Gastroesophageal sphincter (tissue), 4 donors: ENCODE data around the gene AGTPBP1. TPM values are rescaled to one million over a fixed set of nuclear protein-coding genes. Genes with fewer than 3 reads are reported as not detected.

Experiments used
- ATAC-seq: fragments of 150-250 bp; one replicate; pipeline ENCODE4 v1.9.1; 2016; ENCODE audit warnings: mild to moderate bottlenecking, moderate library complexity
- H3K27ac ChIP-seq, 4 donors: fragments of 200-600 bp; sonication (generic) in 3 of 4; 1 replicate in 3 of 4; 2 replicates in 1 of 4; pipeline ENCODE4 v1.5.1; 2016 to 2019
- H3K27me3 ChIP-seq: fragments of 200-600 bp; sonication (generic); one replicate; pipeline ENCODE4 v1.5.1; 2019
- H3K36me3 ChIP-seq, 2 donors: fragments of 200-600 bp; sonication (generic); one replicate each; pipeline ENCODE4 v1.5.1; 2019; ENCODE audit warnings: control low read depth in 1 of 2
- H3K4me1 ChIP-seq, 3 donors: fragments of 200-600 bp; sonication (generic); 1 replicate in 2 of 3; 2 replicates in 1 of 3; pipeline ENCODE4 v1.5.1; 2016 to 2019; ENCODE audit warnings: control low read depth in 2 of 3
- H3K4me3 ChIP-seq, 2 donors: fragments of 200-600 bp; sonication (generic); one replicate each; pipeline ENCODE4 v1.5.1; 2019; ENCODE audit warnings: mild to moderate bottlenecking in 1 of 2, moderate library complexity in 1 of 2
- H3K9me3 ChIP-seq, 3 donors: fragments of 200-600 bp; sonication (generic); one replicate each; pipeline ENCODE4 v1.5.1; 2017 to 2019; ENCODE audit warnings: control low read depth in 2 of 3
- CTCF ChIP-seq, 4 experiments: fragments of 200-600 bp in 2 of 4; fragments of 450-650 bp in 2 of 4; sonication (generic) in 1 of 4; IDR thresholded peaks; one replicate each; pipeline ENCODE4 v1.5.1; 2017 to 2019; ENCODE audit warnings: antibody characterized with exemption in 4 of 4, mild to moderate bottlenecking in 2 of 4, moderate library complexity in 2 of 4
- EP300 ChIP-seq: sonication (generic); formaldehyde crosslinking; IDR thresholded peaks from one replicate; pipeline ENCODE4 v1.6.1; 2017; ENCODE audit warnings: antibody characterized with exemption, mild to moderate bottlenecking
- POLR2A ChIP-seq, 2 donors: fragments of 450-650 bp; IDR thresholded peaks; one replicate each; pipeline ENCODE4 v1.6.1; 2017; ENCODE audit warnings: antibody characterized with exemption in 2 of 2, mild to moderate bottlenecking in 2 of 2, moderate library complexity in 1 of 2
- POLR2AphosphoS5 ChIP-seq: sonication (generic); formaldehyde crosslinking; IDR thresholded peaks from one replicate; pipeline ENCODE4 v1.6.1; 2017; ENCODE audit warnings: antibody characterized with exemption
- WGBS, 2 donors: methylation state at CpG; one replicate each; pipeline ENCODE4 v1.1.5; 2018; ENCODE audit warnings: low coverage in 1 of 2; 5-methylcytosine and 5-hydroxymethylcytosine counted together
- total RNA-seq, 4 donors: library from RNA; depleted of rRNA; stranded (reverse); fragments of >200 nt; gene quantifications; one replicate each; pipeline ENCODE4 v1.1.0, GENCODE V29; 2016

Gene AGTPBP1
- total RNA-seq, 4 donors from 2014 or later: 15.3 to 29.7 (median 19.1) TPM

GRCh38 chr9:85528142-85528541 lies 213.6 kb downstream of the AGTPBP1 start:
- H3K27me3 ChIP-seq: peaks cover 24% of the 10 kb centered on the region
- peak overlapping the region in 3 of 4 donors; percentile 24 to 51 (median 51) for H3K27ac ChIP-seq
- H3K36me3 ChIP-seq: no peaks in the 10 kb centered on the region
- no peak for ATAC-seq
- no peak overlapping the region for H3K4me3 ChIP-seq
- H3K9me3 ChIP-seq: peaks cover 0 to 9% (median 0%) of the 10 kb centered on the region in 3 donors
- TF ChIP-seq CTCF (IDR thresholded peaks at IDR 0.05) (no peak), POLR2AphosphoS5 (no peak), POLR2A (IDR thresholded peaks at IDR 0.05) (no peak), EP300 (no peak)
- peaks cover 0 to 2% (median 0%) of the 10 kb centered on the region in 3 donors for H3K4me1 ChIP-seq
- WGBS, 2 donors: 80% methylated on average over 3 of the region's 5 CpGs; no CpG with 5 or more reads in 1 of the 2 donors

- Histone ChIP-seq H3K4me1 (peaks cover 0 to 9% (median 0%) of the 10 kb centered on the region in 3 donors), H3K36me3 (no peaks in the 10 kb centered on the region), H3K9me3 (peaks cover 0 to 9% (median 0%) of the 10 kb centered on the region in 3 donors), H3K27ac (peak overlapping the region in 3 of 4 donors; percentile 24 to 51 (median 51)), H3K4me3 (no peak overlapping the region), H3K27me3 (peaks cover 31% of the 10 kb centered on the region)
- ATAC-seq: no peak
- WGBS, 2 donors: 60 to 75% methylated on average over 4 of the region's 4 CpGs
- no peak for TF ChIP-seq CTCF (IDR thresholded peaks at IDR 0.05)
- no peak for TF ChIP-seq POLR2A (IDR thresholded peaks at IDR 0.05)
- no peak for TF ChIP-seq EP300
- no peak for TF ChIP-seq POLR2AphosphoS5
These were observed 214.3 kb downstream of the AGTPBP1 start for GRCh38 chr9:85527331-85528020.

GRCh38 chr9:85524531-85524930 lies 217.2 kb downstream of the AGTPBP1 start:
- WGBS, 2 donors: 71 to 80% methylated on average over 1 of the region's 2 CpGs
- Histone ChIP-seq H3K4me1 (peaks cover 0 to 12% (median 0%) of the 10 kb centered on the region in 3 donors), H3K27me3 (peaks cover 58% of the 10 kb centered on the region), H3K9me3 (peaks cover 0 to 9% (median 0%) of the 10 kb centered on the region in 3 donors), H3K27ac (no peak overlapping the region), H3K36me3 (no peaks in the 10 kb centered on the region), H3K4me3 (no peak overlapping the region)
- TF ChIP-seq EP300: no peak
- no peak for TF ChIP-seq POLR2A (IDR thresholded peaks at IDR 0.05)
- TF ChIP-seq CTCF (IDR thresholded peaks at IDR 0.05): no peak
- no peak for TF ChIP-seq POLR2AphosphoS5
- no peak for ATAC-seq

- Histone ChIP-seq H3K27ac (peak overlapping the region in 2 of 4 donors; percentile 59 to 61), H3K4me3 (peak overlapping the region in 1 of 2 donors; percentile 43), H3K9me3 (peaks cover 0 to 9% (median 0%) of the 10 kb centered on the region in 3 donors), H3K36me3 (no peaks in the 10 kb centered on the region), H3K4me1 (peaks cover 0 to 12% (median 0%) of the 10 kb centered on the region in 3 donors), H3K27me3 (peaks cover 59% of the 10 kb centered on the region)
- no peak for TF ChIP-seq POLR2AphosphoS5
- no peak for TF ChIP-seq EP300
- no peak for TF ChIP-seq POLR2A (IDR thresholded peaks at IDR 0.05)
- TF ChIP-seq CTCF (IDR thresholded peaks at IDR 0.05): no peak
- 60% methylated on average over 6 of the region's 9 CpGs; no CpG with 5 or more reads in 1 of the 2 donors for WGBS, 2 donors
- ATAC-seq: no peak
These were observed 218.6 kb downstream of the AGTPBP1 start for GRCh38 chr9:85523202-85523601.
